ENCODE results near the gene TTLL9. TPM values are rescaled to one million over a fixed set of nuclear protein-coding genes. Genes with fewer than 3 reads are reported as not detected.
"Not testable (repeated sequence)": the region's sequence is repeated elsewhere in the genome, so short reads cannot be mapped to it uniquely, and the experiment has no call there.

The TTLL9 gene
- total RNA-seq, 1 donor from 2014 or later, result 0.67 TPM

DNA sequence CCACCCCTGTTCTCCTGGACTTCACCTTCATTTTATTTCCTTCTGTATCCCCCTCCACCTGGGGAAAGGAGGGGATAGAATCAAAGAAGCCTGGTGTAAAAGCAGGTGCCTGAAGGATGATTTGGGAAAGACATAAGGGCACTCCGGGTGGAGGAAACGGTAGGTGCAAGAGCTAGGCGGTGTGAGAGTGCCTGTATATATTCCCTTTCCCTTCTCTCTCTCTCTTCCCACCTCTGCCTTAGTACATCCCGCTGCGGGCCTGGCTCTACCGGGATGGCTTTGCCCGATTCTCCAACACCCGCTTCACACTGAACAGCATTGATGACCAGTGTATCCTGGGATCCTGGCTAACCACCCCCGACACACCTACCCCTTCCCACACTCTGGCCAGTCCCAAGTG lies 55.2 kb downstream of the TTLL9 start:
- Mint-ChIP-seq H3K27me3 (ENCODE audit: low read depth) (peaks cover 41% of the 10 kb centered on the region), H3K9me3 (no peaks in the 10 kb centered on the region), H3K27ac (no peak overlapping the region), H3K36me3 (no peaks in the 10 kb centered on the region), H3K4me1 (peaks cover 11% of the 10 kb centered on the region), H3K4me3 (no peak overlapping the region)
- TF ChIP-seq, protein P1, sequence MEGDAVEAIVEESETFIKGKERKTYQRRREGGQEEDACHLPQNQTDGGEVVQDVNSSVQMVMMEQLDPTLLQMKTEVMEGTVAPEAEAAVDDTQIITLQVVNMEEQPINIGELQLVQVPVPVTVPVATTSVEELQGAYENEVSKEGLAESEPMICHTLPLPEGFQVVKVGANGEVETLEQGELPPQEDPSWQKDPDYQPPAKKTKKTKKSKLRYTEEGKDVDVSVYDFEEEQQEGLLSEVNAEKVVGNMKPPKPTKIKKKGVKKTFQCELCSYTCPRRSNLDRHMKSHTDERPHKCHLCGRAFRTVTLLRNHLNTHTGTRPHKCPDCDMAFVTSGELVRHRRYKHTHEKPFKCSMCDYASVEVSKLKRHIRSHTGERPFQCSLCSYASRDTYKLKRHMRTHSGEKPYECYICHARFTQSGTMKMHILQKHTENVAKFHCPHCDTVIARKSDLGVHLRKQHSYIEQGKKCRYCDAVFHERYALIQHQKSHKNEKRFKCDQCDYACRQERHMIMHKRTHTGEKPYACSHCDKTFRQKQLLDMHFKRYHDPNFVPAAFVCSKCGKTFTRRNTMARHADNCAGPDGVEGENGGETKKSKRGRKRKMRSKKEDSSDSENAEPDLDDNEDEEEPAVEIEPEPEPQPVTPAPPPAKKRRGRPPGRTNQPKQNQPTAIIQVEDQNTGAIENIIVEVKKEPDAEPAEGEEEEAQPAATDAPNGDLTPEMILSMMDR (IDR thresholded peaks at IDR 0.05; ENCODE audit: unreplicated experiment), result no peak
- DNase-seq (ENCODE audit: low spot score in 2 of 2, unreplicated experiment in 2 of 2), result no peak

DNA sequence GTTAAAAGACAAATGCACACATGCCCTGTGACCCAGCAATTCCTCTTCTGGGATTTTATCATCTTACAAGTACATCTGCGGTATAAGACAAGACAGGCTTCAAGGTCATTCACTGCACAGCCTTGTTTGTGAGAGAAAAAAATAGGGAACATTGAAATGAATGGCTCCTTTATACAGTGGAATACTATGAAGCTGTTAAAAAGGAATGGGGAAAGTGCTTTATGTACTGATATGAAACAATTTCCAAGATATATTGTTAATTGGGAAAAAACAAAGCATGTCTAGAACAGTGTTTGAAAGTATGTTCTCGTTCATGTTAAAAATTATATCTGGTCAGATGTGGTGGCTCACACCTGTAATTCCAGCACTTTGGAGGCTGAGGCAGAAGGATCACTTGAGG lies 56.1 kb downstream of the TTLL9 start:
- Mint-ChIP-seq H3K36me3 (no peaks in the 10 kb centered on the region), H3K9me3 (no peaks in the 10 kb centered on the region), H3K4me3 (no peak overlapping the region), H3K27me3 (ENCODE audit: low read depth) (peaks cover 47% of the 10 kb centered on the region), H3K27ac (no peak overlapping the region), H3K4me1 (peaks cover 11% of the 10 kb centered on the region)
- no peak for DNase-seq (ENCODE audit: low spot score in 2 of 2, unreplicated experiment in 2 of 2)
- TF ChIP-seq, protein P1 (IDR thresholded peaks at IDR 0.05; ENCODE audit: unreplicated experiment), result no peak

DNA sequence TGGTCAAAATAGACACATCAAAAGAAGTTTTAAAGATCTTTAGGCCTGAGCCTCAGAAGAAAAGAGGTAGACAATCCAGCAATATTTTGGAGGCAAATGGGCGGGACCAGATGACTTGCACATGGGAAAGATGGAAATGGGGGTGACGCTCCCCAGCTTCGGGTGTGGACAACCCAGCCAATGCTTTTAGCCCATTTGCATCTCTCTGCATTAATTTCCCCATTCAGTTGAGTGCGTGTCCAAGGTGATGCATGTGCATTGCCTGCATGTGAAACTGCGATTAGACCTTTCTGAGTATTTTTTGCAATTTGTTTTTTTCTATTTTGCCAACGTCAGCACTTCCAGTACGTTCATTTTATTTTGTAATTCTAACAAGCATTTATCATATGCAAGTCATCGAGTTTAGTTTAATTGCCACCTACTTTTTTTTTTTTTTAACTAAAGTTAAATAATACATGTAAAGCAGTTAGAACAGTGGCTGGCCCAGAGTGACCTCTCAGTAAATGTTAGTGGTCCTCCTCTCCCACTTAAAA lies 57.3 kb downstream of the TTLL9 start:
- Mint-ChIP-seq H3K9me3 (no peaks in the 10 kb centered on the region), H3K36me3 (no peaks in the 10 kb centered on the region), H3K4me1 (peaks cover 11% of the 10 kb centered on the region), H3K27me3 (ENCODE audit: low read depth) (peaks cover 47% of the 10 kb centered on the region), H3K4me3 (no peak overlapping the region), H3K27ac (no peak overlapping the region)
- TF ChIP-seq, protein P1 (IDR thresholded peaks at IDR 0.05; ENCODE audit: unreplicated experiment), result no peak
- DNase-seq (ENCODE audit: low spot score in 2 of 2, unreplicated experiment in 2 of 2), result no peak

DNA sequence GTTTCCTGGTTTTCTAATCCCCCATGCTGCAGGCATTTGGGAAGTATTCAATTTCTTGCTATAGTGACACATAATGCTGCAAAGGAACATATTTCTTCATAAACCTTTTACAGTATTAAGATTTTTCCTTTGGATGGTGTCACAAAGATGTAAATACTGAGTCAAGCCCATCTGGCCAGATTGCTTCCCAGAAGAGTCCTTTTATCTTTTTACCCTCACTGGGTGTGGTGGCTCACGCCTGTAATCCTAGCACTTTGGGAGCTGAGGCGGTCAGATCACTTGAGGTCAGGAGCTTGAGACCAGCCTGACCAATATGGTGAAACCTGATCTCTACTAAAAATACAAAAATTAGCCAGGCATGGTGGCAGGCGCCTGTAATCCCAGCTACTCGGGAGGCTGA lies 59.2 kb downstream of the TTLL9 start:
- peaks cover 41% of the 10 kb centered on the region for H3K27me3 Mint-ChIP-seq (ENCODE audit: low read depth)
- not testable (repeated sequence) for H3K4me1 Mint-ChIP-seq; H3K36me3 Mint-ChIP-seq; H3K4me3 Mint-ChIP-seq; DNase-seq (ENCODE audit: low spot score in 2 of 2, unreplicated experiment in 2 of 2); H3K27ac Mint-ChIP-seq; H3K9me3 Mint-ChIP-seq

DNA sequence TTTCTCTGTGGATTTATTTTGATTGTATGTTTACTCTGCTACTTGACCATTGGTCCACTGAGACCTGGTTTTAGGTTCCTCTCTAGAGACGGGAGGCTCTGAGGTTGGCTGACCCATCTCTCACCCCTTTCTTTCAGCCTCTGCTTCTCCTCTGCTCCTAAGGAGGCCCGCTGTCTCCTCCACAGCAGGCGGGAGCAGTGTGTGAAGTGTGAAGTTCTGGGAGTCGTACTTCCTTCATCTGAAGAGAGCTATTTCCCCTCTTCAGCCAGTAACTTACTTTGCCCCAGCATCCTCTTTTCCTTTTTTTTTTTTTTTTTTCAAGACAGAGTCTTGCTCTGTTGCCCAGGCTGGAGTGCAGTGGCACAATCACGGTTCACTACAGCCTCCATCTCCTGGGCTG lies 60.3 kb downstream of the TTLL9 start:
- TF ChIP-seq, protein P1 (IDR thresholded peaks at IDR 0.05; ENCODE audit: unreplicated experiment), result no peak
- no peak for DNase-seq (ENCODE audit: low spot score in 2 of 2, unreplicated experiment in 2 of 2)
- Mint-ChIP-seq H3K36me3 (no peaks in the 10 kb centered on the region), H3K9me3 (no peaks in the 10 kb centered on the region), H3K4me3 (no peak overlapping the region), H3K27me3 (ENCODE audit: low read depth) (peaks cover 32% of the 10 kb centered on the region), H3K4me1 (no peaks in the 10 kb centered on the region), H3K27ac (no peak overlapping the region)

DNA sequence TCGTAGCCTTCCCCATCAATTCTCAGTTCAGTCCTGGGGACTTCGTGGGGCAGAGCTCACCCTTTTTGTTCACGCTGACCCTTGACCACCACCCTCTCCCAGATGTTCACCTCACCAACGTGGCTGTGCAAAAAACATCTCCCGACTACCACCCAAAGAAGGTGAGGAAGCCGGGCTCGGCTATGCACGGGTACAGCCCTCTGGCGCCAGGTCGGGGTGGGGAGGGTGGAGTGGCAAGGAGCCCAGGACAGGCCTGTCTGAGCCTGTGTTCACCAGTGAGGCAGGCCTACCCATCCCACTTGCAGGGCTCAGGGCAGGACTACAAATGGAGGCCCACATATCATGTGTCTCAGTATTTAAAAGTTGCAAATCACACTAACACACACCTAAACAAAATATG lies 63.3 kb downstream of the TTLL9 start:
- no peaks in the 10 kb centered on the region for H3K9me3 Mint-ChIP-seq
- no peak overlapping the region for H3K27ac Mint-ChIP-seq
- TF ChIP-seq, protein P1 (IDR thresholded peaks at IDR 0.05; ENCODE audit: unreplicated experiment), result no peak
- H3K36me3 Mint-ChIP-seq, result no peaks in the 10 kb centered on the region
- peaks cover 19% of the 10 kb centered on the region for H3K27me3 Mint-ChIP-seq (ENCODE audit: low read depth)
- no peaks in the 10 kb centered on the region for H3K4me1 Mint-ChIP-seq
- no peak for DNase-seq (ENCODE audit: low spot score in 2 of 2, unreplicated experiment in 2 of 2)
- no peak overlapping the region for H3K4me3 Mint-ChIP-seq

Measured in mesothelial cell of epicardium (in vitro differentiated cells).